Left ventricle myocardium superior (tissue), 1 donor: ENCODE data around the gene SARNP. TPM values are rescaled to one million over a fixed set of nuclear protein-coding genes. Genes with fewer than 3 reads are reported as not detected.
"Not testable (repeated sequence)": the region's sequence is repeated elsewhere in the genome, so short reads cannot be mapped to it uniquely, and the experiment has no call there.

Source experiments
- ATAC-seq: fragments of 200-7000 bp; cut with Tn5 transposase; one replicate; pipeline ENCODE4 v1.9.1; 2020; ENCODE audit warnings: mild to moderate bottlenecking, moderate library complexity
- DNase-seq: peaks from one replicate; pipeline ENCODE4 v3.0.0-alpha.2; 2020
- intact Hi-C: fragments of 100-400 bp; cut with micrococcal nuclease; formaldehyde crosslinking; loops from one replicate; pipeline ENCODE4 v1.11.0; 2022
- total RNA-seq: library from RNA; stranded (reverse); fragmentation: NEBNext Ultra II Directional; extraction: Animal tissue kit (Norgen Biotek cat#: 25700); gene quantifications from one replicate; pipeline ENCODE4 v1.2.1, GENCODE V29; 2021
- donor health status: DM: no; HTN: yes; CAD: no; lungs with severe emphysema.

The SARNP gene
- total RNA-seq, 1 donor from 2014 or later = 51.6 TPM

- DNase-seq (no peak), ATAC-seq (no peak)
- intact Hi-C loops = no loop called here
These were observed 23.2 kb upstream of the SARNP start for GRCh38 chr12:55840581-55841351.

- DNase-seq (no peak), ATAC-seq (no peak)
- intact Hi-C loops = no loop called here
These were observed 22.0 kb upstream of the SARNP start for GRCh38 chr12:55839345-55840140.

GRCh38 chr12:55838361-55838760 lies 20.8 kb upstream of the SARNP start:
- no peak for DNase-seq
- intact Hi-C loops = no loop called here
- ATAC-seq = no peak

GRCh38 chr12:55834400-55834799 lies 16.9 kb upstream of the SARNP start:
- intact Hi-C loops, ATAC-seq, DNase-seq: not testable (repeated sequence)

- intact Hi-C loops = no loop called here
- DNase-seq (no peak), ATAC-seq (no peak)
These were observed 15.5 kb upstream of the SARNP start for GRCh38 chr12:55833056-55833455.

- intact Hi-C loops = no loop called here
- no peak for DNase-seq
- no peak for ATAC-seq
These were observed 13.9 kb upstream of the SARNP start for GRCh38 chr12:55831447-55831815.

- peak; percentile 66 for ATAC-seq
- intact Hi-C loops = no loop called here
- DNase-seq = peak; percentile 84
These were observed 13.3 kb upstream of the SARNP start for GRCh38 chr12:55830601-55831446.

- DNase-seq = peak; percentile 70
- ATAC-seq = peak; percentile 38
- intact Hi-C loops = loop anchor here (10.0 kb wide), 1 partner anchor 95 kb away; the partner anchor contains the start of gene PYM1
These were observed 12.6 kb upstream of the SARNP start for GRCh38 chr12:55829967-55830600.

GRCh38 chr12:55828357-55828756 lies 10.8 kb upstream of the SARNP start:
- no peak for ATAC-seq
- intact Hi-C loops = loop anchor here (10.0 kb wide), 1 partner anchor 96 kb away; the partner anchor contains the start of gene PYM1
- no peak for DNase-seq

GRCh38 chr12:55827806-55828205 lies 10.3 kb upstream of the SARNP start:
- ATAC-seq (no peak), DNase-seq (no peak)
- intact Hi-C loops = loop anchor here (10.0 kb wide), 1 partner anchor 97 kb away; the partner anchor contains the start of gene PYM1

- intact Hi-C loops = loop anchor here (10.0 kb wide), 1 partner anchor 100 kb away; the partner anchor contains the start of gene PYM1
- ATAC-seq = no peak
- DNase-seq = no peak
These were observed 7.2 kb upstream of the SARNP start for GRCh38 chr12:55824726-55825125.

- intact Hi-C loops = loop anchor here (10.0 kb wide), 1 partner anchor 101 kb away; the partner anchor contains the start of gene PYM1
- no peak for DNase-seq
- ATAC-seq = no peak
These were observed 5.9 kb upstream of the SARNP start for GRCh38 chr12:55823419-55823818.

GRCh38 chr12:55822228-55822627 lies 4.7 kb upstream of the SARNP start:
- intact Hi-C loops = loop anchor here (10.0 kb wide), 1 partner anchor 103 kb away; the partner anchor contains the start of gene PYM1

GRCh38 chr12:55820679-55821078 lies 3.2 kb upstream of the SARNP start:
- DNase-seq = no peak
- ATAC-seq = no peak
- intact Hi-C loops = loop anchor here (10.0 kb wide), 1 partner anchor 104 kb away; the partner anchor contains the start of gene PYM1

More at GRCh38 chr12:55822228-55822627, 4.7 kb upstream of the SARNP start:
- ATAC-seq = no peak
- DNase-seq = no peak

GRCh38 chr12:55818886-55819285 lies 1.4 kb upstream of the SARNP start:
- DNase-seq (no peak), ATAC-seq (no peak)
- intact Hi-C loops = no loop called here

GRCh38 chr12:55818140-55818728 lies 710 bp upstream of the SARNP start:
- no peak for DNase-seq
- peak; percentile 61 for ATAC-seq
- intact Hi-C loops = no loop called here

- DNase-seq (no peak), ATAC-seq (no peak)
- intact Hi-C loops = no loop called here
These were observed 611 bp downstream of the SARNP start for GRCh38 chr12:55816881-55817344.

GRCh38 chr12:55815473-55815872 lies 2.1 kb downstream of the SARNP start:
- intact Hi-C loops = no loop called here
- no peak for ATAC-seq
- DNase-seq = no peak
